NCI-H460 (cell line): ENCODE results near the gene NOL6. TPM values are rescaled to one million over a fixed set of nuclear protein-coding genes. Genes with fewer than 3 reads are reported as not detected.
"Not testable (repeated sequence)": the region's sequence is repeated elsewhere in the genome, so short reads cannot be mapped to it uniquely, and the experiment has no call there.

Experiments
- DNase-seq: peaks from one replicate; pipeline ENCODE4 v3.0.0-alpha.2; 2016; ENCODE audit warnings: low read depth; ENCODE audit errors: extremely low read depth
- total RNA-seq: library from RNA; depleted of rRNA; stranded (reverse); fragments of >200 nt; shearing (Covaris generic); gene quantifications from 2 replicates; pipeline ENCODE4 v1.2.3, GENCODE V29; 2014

NOL6 gene
- total RNA-seq, 1 experiment from 2014 or later: 23.7 TPM

DNA sequence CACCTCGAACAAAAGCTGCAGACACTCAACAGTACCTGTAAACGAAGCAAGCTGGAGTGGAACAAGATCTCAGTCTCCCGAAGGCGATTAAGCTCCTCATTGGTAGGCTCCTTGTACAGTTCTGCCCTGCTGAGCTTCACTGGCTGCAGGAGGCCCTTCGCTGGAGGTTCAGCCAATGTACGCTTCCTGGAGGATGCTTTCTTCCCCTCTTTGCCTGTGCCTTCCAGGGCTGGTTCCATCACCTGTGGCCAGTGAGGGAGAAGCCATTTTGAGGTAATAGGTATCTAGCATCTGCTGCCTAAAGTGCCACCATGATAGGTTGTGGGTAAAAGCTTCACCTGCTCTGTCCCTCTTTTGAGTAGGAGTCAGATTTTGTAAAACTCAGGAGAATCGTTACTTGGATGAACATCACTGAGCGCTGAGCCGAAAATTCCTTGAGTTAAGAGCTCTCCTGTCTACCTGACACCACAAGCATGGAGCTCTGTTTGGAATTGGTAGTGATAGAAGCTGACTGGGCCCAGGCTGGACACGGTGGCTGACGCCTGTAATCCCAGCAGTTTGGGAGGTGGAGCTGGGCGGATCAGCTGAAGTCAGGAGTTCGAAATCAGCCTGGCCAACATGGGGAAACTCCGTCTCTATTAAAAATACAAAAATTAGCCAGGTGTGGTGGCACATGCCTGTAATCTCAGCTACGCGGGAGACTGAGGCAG is 1.4 kb downstream of the NOL6 start:
- DNase-seq: no peak

DNA sequence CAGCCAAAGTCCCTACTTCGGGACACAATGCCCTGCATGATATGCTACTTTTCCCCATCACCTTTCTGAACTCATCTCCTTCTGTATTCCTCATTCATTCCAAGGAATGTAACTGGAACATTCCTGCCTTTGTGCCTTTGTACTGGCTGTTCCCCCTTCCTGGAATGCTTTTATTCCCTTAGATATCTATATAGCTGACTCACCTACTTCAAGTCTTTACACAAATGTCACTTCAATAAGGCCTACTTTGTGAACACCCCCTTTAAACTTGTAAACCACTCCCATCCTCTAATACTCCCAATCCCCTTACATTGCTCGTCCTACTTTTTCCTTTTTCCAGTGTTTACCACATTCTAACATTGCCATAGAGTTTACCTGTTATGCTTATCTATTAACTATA is 2.4 kb downstream of the NOL6 start:
- DNase-seq: no peak

DNA sequence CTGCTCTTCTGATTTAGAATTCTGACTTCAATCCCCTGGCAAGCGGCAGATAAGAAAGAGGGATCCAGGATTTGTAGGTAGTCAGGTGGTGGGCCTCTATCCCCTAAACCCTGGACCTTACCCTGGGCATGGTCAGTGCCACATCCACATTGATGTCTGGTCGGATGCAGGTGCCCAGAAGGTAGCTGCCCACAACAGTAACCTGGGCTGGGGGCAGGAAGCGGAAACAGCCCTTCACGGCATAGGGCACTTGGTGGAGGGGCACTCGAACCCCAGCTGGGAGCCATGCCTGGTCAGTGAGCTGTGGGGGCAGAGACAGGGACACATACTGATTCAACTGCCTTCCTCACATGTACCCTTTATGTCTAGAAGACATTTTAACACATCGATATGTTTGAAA is 3.8 kb downstream of the NOL6 start:
- no peak for DNase-seq

DNA sequence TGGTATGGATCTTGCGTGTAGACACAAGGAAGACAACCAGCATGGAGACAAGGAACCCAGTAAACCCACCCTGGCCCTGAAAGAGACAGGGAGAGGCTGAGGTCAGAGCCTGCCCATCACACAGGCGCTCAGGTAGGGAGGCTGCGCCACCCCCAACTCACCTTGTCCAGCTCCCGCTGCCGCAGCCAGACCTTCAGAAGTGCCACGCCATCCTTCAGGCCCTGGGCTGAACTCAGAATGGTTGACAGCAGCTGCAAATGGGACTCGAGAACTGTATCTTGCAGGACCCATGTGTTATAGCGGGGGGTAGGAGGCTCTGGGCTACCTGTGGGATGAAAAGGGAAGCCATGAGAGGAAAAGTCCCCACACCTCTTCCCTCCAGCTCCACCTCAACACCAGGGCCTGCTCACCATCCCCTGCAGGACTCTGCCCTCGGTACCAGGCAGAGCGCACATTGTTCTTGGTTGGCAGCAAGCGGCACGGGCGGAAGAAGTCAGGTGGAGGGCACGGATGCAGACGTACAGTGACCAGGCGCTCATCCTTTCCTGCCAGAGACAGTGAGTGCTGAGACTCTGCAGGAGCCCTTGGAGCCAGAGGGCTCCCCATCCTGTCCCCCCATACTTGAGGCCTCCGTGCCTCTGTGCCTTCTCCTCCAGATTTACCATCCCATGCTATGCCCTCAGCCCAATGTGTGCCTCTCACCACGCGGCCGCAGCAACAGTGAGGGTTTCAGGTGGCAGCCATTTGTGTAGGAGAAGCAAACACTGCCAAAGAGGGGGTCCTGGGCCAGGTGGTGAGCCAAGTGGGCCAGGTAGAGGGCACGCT is 4.7 kb downstream of the NOL6 start:
- DNase-seq: no peak

DNA sequence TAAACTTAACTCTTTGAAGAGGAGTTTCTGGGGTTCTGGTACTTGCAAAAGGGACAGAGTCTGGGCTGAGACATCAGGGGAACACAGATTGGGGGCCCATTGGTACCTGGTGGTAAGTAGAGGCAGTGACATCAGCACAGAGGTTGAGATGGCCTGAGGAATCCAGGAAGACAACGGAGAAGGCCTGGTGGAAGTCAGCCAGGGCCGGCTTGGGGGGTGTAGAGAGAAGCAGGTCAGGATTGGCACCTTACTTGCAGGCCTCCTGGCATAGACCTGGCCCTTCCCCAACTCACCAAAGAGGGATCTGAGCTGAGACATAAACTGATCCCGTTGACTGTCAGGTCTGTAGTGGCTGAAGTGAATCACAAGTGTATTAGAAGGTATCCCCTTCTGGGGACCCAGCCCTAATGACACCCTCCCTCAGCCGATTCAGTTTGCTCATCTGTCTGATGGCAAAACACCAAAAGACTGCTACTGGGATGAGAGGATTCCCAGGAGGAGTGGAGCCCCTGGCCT is 5.5 kb downstream of the NOL6 start:
- DNase-seq: no peak

- DNase-seq: no peak
These were observed 6.2 kb downstream of the NOL6 start for GRCh38 chr9:33467526-33467925.

- DNase-seq: peak; percentile 30
These were observed 6.9 kb downstream of the NOL6 start for GRCh38 chr9:33466565-33467495.

- DNase-seq: no peak
These were observed 7.8 kb downstream of the NOL6 start for GRCh38 chr9:33465596-33466564.

DNA sequence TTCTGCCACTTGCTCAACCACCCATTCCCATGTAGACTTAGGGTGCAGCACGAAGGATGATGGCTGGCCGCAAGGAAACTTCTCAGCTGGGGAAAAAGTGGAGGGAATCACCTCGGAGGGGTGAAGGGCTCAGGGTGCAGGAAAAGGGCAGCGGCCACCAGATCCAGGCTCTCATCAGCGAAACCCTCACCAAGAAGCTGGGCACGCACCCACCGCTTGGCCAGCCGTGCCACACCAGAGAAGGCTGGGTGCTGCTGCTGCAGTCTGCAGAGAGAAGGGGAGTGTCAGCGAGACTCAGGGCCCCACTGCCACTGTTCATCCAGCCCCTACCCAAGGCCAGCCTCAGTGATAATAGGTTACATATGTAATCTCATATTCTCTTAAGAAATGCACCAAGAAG is 8.6 kb downstream of the NOL6 start:
- DNase-seq: no peak

GRCh38 chr9:33464045-33464636 is 9.6 kb downstream of the NOL6 start:
- no peak for DNase-seq

DNA sequence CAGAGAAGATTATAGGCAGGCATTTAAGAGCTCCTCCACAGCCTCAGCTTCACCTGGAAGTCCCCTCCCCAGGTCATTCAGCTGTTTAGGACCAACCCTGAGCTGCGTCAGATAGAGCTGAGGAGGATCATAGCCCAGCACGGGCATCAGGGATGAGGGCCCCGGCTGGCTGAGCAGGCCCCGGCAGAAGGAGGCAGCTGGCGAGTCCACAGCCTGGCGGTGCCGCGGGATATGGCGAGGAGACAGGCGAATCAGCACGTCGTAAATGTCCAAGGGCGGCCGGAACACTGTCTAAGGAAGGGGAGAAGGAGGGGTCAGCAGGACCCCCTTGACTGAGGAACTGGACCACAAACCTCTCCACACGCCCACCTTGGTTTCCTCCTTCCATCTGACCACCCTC is 10.6 kb downstream of the NOL6 start:
- no peak for DNase-seq

- no peak for DNase-seq
These were observed 12.2 kb downstream of the NOL6 start for GRCh38 chr9:33461492-33461891.

GRCh38 chr9:33460854-33461253 is 12.9 kb downstream of the NOL6 start:
- DNase-seq: no peak

DNA sequence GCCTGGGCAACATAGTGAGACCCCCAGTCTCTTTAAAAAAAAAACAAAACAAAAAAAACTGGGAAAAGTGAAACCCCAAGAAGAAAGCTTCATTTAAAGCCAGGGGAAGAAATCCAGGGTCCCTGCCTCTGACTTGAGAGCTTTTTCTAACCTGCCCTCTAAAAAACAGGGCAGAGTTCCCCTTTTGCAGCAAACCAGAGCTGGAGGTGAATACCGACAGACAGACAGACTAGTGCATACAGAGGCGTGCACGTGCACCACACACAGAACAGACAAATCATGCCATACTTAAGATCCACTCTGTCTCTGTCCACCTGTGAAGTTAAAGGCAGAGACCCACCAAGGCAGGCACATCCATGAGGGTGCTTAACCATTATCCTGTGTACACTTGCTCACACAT is 14.6 kb downstream of the NOL6 start:
- DNase-seq: no peak

GRCh38 chr9:33458444-33458843 is 15.3 kb downstream of the NOL6 start:
- no peak for DNase-seq

DNA sequence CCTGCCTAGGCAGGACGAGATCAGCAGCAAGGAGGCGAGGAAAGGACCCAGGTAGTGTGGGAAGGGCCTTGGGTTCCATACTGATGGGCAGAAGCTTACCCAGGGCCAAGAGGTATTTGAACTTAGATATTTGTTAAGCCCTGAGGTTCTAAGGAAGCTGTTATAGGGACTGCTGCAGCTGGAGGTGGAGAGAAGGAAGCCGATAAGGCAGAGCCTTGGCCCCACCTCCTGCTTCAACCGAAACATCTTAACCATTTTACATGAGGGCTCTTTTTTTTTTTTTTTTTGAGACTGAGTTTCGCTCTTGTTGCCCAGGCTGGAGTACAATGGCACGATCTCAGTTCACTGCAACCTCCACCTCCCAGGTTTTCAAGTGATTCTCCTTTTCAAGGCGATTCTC is 17.8 kb downstream of the NOL6 start:
- DNase-seq: no peak

- not testable (repeated sequence) for DNase-seq
These were observed 18.3 kb downstream of the NOL6 start for GRCh38 chr9:33455456-33455855.

DNA sequence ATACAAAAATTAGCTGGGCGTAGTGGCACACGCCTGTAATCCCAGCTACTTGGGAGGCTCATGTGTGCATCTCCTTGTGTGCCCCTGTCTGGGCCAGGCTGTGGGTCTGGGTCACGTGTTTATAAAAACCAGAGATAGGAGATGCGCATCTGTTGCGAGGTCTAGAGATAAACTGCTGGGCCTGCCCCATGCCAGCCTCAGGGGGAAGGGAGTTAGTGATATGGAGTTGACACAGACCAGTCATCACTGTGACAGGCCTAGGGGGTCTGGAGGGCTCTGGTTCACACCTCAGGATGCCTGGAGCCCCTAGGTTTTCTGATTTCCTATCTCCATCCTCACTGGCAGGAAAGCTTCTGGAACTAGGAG is 19.1 kb downstream of the NOL6 start:
- not testable (repeated sequence) for DNase-seq

DNA sequence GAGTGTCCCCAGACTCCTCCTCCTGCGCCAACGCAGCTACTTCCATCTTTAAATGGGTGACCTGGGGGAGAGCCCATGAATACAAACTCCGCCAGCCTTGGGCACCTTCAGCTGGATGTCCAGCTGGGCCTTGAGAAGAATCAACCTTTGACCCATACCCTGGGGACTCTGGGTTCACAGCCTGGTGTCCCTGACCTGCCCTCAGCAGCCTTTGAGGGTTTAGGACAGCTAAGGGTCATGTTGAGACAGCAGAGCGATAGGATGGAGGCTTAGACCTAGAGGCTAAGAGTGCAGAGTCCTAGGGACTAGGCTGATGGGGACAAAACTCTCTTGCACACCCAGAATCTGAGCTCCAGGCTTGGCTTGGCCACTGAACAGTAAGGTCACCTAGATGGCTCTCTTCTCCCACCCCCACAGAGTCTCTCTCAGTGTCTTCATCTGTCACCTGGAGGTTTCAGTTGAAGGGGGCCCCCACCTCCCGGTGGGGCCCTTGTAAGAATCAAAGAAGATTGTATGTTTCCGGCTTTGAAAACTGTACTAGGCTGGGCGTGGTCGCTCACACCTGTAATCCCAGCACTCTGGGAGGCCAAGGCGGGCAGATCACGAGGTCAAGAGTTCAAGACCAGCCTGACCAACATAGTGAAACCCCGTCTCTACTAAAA is 19.6 kb downstream of the NOL6 start:
- no peak for DNase-seq
